NB4 (cell line): ENCODE results near the gene PPFIBP2.

Experiments used
- CTCF ChIP-seq: IDR thresholded peaks from one replicate; pipeline ENCODE4 v1.5.1; 2012; ENCODE audit warnings: low read depth, low read length
- POLR2A ChIP-seq: IDR thresholded peaks from 2 replicates; pipeline ENCODE4 v1.6.1; 2011; ENCODE audit warnings: mild to moderate bottlenecking; ENCODE audit not compliant: insufficient read length; ENCODE audit errors: extremely low read depth

- TF ChIP-seq CTCF = no peak
- no peak for TF ChIP-seq POLR2A
These were observed 85.4 kb downstream of the PPFIBP2 start for GRCh38 chr11:7599209-7599608.
